Central memory CD4-positive, alpha-beta T cell (primary cell): ENCODE results near the gene TNS3.

ENCODE experiments used
- DNase-seq: peaks from one replicate; pipeline ENCODE4 v3.0.0; 2022

The TNS3 gene

DNA sequence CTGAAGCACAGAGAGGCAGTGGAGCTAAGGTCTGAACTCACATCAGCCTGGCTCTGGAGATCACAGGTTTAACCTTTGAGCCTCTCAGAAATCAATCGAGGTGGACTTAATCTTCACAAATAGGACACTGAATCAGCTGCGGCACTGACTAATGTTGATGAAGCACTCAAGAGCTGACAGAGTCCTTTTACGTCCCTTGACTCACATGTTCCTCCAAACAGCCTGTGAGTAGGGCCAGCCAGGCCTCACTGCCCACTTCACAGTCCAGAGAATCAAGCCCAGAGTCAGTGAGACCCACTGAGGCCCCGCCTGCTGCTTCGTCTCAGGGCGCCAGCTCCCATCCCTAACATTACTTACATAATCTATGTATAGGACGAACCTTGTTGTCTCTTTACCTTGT, 63.1 kb downstream of the TNS3 start:
- no peak for DNase-seq

DNA sequence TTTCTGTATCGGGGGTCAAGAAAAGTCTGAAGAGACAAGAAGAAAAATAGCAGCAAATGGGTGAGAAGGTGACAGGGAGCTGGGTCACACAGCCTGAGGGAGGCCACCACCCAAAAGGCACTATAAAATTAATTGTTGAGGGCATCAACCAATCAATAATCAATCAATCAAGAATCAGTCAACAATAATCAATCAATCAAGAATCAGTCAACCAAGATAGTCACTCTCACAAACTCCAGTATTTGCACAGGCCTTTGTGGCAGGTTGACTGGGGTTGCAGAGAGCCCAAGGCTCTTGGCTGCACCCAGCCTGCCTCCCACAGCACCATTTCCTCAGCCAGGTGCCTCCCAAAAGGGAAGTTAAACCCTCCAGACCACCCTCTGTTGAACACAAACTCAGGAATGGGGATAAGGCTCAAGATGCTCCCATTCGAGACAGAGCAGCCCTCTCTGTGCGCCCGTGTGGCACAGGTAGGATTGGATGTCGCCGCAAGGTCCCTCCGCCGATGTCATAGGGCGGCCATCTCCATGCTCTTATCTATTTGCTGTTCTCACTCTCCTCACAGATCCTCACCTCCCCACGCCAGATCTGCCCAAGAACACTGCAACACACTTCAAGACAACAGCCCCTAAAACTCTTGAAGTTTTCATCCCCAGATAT, 64.0 kb downstream of the TNS3 start:
- no peak for DNase-seq

DNA sequence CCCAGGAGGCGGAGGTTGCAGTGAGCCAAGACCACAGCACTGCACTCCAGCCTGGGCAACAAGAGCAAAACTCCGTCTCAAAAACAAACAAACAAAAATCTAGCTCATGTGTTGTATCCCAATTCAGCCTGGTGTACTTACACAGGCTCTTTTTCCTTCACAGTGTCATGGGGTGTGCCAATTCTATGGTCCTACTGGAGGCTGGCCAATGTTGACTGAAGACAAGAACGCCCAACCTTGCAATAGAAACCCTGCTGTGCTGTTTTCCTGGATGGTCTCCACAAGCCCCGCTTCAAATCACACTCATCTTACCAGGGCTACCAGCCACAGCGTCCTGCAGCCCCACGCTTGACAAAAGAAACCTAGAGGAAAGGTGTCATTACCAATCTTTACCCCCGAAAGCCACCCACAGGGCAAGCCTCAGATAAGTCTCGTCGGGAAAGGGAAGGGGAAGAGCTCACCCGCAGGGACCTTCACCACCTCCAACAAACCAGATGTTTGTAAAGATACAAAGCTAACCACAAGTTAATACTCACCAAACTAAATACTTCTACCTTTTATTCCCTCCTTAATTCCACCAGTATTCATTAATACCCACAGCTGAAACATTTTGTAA, 64.8 kb downstream of the TNS3 start:
- DNase-seq = no peak

DNA sequence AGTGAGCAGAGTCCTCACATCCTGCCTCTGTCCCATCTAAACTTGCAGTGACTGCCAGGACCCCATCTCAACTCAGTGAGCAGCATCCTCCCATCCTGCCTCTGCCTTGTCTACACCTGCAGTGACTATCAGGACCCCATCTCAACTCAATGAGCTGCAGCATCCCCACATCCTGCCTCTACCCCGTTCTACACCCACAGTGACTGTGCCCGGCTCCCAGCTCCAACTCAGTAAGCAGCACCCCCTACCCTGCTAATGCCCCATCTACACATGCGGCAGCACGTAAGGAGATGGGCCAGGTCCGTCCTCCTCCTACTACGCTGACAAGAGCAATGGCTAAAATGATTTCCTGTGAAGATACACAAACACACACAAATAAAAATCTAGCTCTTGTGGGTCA, 65.5 kb downstream of the TNS3 start:
- DNase-seq = no peak

DNA sequence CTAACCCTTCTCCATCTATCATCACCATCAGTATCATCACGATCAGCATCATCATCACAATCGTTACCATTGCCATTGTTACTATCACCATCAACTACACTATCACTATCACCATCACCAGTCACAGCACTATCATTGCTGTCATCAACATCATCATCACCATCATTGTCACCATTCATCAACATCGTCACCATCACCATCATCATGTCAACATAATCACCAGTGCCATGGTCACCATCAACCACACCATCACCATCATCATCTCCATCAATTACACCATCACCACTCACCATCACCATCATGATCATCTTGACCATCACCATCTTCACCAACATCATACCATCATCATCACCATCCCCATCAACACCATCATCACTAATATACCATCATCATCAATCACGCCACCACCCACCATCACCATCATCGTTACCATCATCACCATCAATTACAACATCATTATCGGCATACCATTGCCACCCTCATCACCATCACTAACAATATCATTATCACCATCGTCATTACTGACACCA, 66.5 kb downstream of the TNS3 start:
- no peak for DNase-seq

DNA sequence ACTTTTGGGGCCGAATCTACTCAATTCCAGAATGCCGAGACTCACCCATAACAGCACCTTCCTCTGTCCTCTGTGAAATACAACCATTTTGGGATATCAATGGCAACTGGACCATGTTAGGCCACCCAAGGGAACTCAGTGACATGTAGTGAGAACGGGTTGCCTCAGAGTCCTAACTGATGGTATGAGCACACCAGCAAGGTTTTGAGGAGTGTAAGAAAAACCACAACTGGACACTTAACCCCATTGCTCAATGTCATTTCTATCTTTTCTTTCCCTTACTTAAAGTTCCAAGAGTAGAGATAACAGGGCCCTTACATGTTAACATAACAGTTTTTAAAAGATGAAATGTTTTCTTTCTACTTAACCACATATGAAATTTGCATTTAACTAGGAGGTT, 67.1 kb downstream of the TNS3 start:
- DNase-seq = no peak

DNA sequence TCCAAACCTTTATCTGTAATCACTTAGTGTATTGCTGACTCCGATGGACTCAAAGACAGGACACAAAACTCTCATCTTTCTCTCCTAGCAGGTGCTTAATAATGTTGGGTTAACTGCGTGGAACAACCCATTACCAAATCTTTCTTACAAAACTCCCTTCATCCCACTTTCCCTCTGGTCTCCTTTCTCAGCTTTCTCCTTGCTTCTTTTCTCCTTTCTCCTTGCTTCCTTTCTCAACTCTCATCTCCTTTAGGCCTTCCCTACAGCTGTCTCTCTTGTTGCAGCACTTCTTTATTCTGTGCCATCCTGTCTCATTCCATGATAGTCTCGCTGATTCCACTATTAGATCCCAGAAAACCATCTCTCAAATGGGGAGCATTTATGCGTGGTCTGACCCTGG, 67.5 kb downstream of the TNS3 start:
- DNase-seq = no peak

DNA sequence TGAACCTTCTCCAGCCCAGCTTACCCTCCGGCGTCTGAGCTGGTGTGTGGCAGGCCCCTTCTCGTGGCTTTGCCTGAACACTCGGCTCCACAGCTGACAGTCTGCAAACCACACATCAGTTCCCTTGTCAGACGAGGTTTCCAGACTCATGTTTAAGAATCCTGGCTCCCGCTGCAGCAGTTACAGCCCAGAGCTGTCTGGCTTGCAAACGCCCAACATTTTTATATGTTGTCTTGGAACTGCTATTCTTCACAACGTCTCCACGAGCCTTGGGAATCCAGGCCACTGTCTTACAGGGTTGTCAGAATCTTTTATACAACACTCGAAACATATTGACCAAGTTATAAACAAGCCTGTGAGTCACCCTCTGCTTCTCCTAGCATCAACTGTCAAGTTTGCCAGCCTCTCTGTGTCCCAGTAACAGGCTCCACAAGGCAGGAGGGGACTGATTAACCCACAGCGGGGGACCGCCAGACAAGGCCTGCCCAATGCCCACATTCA, 68.1 kb downstream of the TNS3 start:
- no peak for DNase-seq

DNA sequence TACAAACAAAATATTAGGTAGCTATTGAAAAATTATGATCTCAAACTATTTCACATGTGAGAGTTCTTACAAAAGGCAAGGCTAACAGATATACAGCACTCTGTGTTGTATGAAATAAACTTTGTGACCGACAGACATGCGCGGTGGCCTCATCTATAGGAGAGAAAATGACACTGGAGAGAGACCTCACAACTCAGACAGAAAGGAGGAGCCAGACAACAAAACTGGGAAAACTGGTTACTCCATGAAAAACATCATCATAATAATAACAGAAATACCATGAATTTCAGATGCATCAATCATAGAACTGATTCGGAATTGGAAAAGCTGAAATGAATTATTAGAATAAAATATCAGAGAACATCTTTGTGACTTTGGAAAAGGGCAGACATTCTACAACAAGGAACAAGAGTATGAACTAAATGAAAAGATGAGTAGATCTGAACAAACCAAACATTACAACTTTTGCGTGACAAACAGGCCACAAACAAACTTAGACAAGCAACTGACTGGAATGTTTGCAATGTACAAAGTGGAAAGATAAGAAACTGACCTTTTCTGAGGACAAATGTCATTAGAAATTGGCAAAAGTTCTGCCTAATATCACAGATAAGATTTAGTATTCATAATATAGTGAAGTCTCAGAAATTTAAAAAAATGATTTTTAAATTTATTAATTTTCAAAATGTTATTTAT, 69.3 kb downstream of the TNS3 start:
- DNase-seq = no peak

DNA sequence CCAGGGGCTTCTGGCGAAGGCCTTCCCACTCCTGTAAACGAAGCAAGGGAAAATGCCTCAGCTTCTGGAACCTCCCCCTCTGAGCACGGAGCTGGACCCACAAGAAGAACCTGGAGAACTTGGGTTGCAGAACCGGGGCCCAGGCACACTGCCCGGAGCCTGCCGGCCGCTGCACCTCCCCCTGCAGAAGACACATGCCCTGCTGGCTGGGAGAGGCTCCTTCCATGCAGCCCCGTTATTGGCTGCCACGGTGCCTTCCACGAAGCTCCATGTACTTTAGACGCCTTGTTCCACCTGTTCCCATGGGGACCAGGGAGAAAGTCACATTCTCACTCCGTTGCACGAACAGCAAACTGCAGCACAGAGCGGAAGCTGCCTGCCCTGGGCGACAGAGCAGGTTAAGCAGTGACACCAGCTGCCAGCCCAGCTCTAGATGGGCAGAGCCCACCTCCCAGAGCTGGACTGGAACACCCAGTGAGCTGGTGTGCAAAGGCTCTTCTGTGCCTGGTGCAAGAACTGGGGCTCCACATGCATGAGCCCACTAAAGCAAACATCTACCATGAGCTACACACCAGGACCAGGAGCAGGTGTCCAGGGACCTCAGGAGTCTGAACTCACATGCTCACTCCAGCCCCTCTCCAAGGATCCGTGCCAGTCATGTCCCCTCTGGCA, 70.1 kb downstream of the TNS3 start:
- DNase-seq = no peak

DNA sequence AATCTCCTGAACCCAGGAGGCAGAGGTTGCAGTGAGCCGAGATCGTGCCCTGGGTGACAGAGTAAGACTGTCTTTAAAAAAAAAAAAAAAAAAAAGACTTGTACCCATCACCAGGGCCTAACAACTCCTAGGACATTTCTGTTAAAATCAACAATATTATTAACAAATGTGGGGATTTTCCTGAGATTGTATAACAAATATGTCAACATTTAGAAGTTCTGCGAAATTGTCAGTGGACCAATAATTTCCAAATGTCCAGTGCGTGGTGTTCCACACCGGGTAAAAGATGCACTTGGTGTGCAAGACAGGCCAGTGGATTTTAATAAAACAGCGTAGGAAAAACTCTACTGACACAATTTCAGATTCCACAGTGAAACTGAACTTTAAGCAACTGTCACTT, 71.1 kb downstream of the TNS3 start:
- DNase-seq = no peak

DNA sequence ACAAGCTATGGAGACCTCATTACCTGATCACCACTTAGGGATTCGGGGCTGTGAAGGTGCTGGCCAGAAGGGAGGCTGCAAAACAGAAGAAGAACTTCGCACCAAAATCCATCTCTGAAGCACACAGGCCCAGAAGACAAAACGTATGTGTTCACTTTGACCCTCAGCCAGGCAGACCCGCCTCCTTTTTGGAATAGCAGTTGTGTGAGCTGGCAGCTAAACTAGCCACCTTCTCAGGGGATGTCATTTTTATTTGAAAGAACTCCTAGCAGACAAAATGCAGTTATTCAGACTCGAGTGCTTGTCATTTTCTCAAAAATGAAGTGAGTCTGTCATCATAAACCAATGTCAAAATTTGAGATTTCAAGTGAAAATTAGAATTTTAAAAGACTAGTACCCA, 71.7 kb downstream of the TNS3 start:
- no peak for DNase-seq

DNA sequence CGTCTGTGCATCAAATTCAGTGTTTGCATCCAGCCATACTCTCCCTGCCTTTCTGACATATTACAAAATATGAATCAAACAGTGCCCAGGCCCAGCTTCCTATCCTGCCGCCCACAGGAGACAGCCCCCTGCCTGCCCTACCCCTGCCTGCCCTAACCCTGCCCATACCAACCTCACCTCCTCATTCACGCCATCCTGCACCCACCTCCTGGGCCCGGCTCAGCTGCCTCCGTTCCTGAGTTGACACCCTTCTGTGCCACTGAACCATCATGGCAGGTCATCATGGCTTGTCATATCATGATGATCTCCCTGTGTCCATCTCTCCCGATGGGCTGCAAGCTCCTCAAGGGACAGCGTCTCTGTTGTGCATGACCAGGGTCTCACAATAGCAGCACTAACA, 72.3 kb downstream of the TNS3 start:
- DNase-seq = no peak

DNA sequence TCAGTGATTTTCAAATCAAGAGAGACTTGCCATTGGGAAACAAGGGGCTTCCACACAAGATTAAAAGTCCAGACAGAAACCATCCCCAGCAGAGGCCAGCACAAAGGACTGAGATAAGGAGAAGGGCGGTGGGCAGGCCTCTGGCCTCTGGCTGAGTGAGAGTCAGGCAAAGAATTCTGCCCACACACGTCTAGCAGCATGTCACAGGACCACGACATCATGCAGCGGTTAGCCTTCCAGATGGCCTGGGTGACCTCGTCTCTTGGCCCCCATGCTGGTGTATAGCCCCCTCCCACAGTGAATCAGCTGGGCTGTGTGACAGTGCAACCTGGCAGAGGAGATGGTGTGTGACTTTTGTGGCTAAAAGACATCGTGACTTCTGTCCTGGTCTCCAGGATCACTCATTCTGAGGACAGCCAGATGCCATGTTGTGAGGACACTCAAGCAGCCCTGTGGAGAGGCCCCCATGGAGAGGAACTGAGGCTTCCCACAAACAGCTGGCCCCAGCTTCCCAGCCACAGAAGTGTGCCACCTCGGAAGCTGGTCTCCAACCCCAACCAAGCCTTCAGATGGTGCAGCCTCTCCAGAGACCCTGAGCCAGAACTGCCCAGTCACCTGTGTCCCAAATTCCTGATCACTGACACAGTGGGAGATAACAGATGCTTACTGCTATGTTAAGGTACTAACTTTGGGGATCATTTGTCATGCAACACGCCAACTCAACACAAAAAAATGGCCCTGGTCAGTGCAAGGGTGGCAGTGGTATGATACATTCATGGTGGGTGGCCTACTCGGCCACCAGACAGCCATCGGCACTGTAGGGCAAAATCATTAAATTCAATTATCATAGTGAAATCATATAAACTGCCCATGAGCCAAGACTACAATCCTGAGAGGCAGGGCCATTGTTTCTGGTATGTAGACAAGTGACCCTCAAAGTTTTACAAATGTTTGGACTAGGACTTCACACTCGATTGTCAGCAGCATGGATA, 73.2 kb downstream of the TNS3 start:
- DNase-seq = no peak

DNA sequence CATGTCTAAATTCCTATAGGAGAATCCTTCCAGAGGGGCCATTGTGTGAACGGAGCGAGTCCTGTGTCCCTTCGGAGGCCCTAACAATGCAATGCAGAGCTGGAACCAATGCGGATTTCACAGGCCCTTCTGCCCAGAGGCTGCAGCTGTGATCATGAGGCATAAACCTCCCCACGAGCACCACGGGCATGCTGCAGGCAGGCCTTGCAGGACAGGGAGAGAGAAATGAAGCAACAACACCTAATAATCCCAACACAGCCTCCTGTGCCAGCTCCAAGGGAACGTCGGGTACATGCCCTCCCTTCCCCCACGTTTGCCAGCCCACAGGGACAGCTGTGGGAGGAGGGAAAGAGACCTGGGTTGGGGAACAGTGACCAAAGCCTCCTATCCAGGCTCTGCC, 74.4 kb downstream of the TNS3 start:
- DNase-seq = no peak

DNA sequence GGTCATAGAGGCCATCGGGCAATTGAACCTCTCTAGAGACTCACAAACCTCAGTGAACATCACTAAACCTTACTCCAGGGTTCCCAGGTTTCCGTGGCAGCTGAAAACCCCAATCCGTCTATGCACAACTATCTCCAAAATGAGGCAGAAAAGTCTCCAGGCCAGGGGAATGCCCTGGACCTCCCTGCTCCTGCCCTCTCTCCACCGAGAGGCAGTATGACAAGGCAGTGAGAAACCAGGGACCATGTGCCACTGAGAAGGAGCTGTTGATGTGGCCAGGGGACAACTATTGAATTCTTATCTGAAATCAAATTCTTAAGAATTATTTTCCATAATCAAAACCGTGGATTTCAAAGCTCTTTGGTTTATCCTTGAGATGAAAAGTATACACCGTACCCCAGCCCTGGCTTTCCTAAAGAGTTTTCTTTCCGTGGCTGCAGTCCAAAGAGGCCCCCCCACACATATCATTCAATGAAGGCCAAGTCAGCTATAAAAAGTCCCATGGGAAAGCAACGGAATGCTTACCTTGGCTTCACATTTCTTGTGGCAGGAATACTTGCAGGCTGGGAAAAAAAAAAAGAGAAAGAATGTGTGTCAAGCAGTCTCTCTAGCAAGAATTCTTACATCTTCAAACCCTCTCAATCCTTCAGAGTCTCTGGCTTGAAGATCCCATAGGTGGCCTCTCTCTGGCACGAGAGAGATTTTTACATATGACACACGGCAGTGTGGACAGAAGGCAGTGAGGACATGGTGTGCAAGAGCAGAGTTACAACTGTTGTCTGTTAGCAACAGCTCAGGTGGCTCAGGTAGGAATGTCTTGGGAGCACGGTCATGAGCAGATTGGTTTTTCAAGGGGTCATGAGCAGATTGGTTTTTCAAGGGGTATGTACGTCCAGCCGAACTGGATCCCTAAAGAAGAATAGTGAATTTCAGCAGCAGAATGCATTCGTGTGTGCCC, 75.2 kb downstream of the TNS3 start:
- DNase-seq = no peak

DNA sequence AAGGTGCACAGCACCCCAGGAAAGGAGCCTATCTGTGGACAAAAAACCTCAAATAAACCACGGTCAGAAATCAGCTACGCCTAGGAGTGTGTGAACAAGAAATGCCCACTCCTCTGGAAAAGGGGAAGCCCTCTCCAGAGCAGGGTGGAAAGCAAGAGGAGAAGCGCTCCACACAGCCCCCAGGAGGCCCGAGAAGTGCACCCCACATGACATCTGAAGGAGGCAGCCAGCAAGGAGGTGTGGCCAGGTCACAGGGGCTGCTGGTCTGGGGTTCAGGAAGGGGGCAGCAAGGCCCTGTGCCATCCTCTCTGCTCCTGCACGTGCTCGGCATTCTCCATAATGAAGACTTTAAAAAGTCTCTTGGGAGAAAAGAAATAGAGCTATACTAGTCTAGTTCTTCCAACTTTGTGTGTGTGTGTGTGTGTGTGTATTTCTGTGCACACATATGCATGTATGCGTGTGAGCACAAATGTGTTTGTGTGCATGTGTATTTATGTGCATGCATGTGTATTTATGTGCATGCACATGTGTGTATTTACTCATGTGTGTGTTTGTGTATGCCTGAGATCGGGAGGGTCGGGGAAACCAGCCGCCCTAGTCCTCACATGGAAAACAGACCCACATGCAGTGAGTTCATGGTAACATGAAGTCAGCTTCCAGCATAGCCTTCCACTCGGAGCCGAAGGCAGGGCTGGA, 76.5 kb downstream of the TNS3 start:
- no peak for DNase-seq

DNA sequence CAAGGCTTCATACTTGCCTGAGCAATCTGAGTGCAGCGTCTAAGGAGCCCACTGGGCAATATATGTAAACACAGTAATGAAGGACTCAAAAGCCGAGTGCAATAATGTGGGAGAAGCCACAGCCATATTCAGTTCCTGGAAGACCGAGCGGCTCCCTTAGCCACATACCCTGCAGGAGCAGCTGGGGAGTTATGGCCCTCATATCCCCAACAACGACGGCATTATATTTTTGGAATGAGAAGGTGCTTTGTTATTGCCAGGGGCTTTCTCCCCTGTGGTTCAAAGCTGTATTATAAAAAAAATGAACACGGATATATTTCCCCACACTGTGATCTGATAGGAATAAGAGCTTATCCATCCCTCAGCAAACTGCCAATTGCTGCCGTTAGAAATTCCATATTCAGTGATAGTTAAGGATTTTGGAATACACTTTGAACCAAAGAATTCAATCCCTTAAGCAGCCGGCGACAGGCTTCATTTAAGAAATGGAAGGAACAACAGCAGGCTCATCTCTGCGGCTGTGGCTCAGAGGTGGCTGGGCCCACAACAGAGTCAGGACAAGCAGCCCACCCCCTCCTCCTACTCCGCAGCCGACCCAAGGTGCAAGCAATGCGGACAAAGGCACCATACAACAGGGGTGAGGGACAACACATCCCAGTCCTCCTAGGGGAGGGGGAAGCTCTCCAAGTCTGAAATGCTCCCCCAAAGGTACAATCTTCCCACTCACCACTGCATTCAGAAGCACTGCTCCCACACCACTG, 77.2 kb downstream of the TNS3 start:
- DNase-seq = no peak

DNA sequence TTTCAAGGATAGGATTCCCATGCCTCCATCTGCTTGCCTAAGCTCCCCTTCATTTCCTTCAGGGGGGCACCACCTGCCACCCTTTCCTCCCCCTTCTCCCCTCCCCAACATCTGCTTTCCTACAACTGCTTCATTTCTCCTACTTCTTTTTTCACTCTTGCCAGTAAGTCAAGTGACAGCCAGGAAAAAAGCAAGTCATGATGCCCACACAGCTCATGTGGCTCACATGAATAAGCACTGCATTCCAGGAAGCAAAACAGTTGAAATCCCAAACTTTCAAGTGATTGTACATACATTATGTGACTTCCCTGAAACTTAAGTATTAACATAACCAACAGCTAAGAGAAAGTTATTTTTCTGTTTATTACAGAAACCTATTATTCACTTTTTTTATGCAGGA, 78.6 kb downstream of the TNS3 start:
- no peak for DNase-seq
